ENCODE results near the gene NOL7. TPM values are rescaled to one million over a fixed set of nuclear protein-coding genes. Genes with fewer than 3 reads are reported as not detected.

NOL7 gene
- total and polyA plus RNA-seq, 9 of the 15 experiments (the other 6 are each of a cell fraction or from before 2014, with no cell fraction given) = 19.4 to 235 (median 157) TPM

DNA sequence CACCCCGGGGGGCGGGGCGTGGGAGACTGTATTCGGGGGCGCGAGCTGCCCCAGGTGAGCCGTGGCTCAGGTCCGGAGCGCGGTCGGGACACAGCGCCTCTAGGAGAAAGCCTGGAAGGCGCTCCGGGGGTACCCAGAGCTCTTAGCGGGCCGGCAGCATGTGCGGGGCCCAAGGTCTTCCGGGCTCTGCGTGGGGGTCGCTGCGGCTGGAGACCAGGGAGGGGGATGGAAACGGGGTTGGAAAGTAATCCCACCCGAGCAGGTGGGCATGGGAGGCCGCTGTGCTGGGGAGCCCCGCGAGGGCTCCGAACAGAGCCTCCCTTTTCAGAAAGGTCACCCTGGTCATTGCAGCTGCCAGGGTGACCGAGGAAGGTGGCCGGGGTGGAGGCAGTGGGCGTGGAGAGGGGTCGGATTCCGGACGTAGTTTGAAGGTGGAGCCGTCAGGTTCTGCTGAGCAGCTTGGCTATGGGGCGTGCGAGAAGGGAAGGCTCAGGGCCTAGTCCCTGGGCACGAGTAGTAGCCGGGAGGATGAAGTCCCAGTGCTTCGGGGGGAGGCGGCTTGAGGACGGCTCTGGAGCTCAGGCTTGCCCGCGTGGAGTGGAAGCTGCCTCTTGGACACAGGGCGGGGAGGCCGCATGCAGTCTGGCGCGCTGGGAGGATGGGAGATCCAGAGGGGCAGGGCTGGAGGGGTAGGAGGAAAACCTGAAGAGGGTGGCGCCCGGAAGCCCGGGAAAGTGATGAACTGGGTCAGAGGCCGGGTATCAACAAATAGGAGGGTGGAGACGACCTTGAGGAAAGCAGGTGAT lies 40.4 kb upstream of the NOL7 start, which contains the start of gene SIRT5 (continued):
- TF ChIP-seq, protein P1, sequence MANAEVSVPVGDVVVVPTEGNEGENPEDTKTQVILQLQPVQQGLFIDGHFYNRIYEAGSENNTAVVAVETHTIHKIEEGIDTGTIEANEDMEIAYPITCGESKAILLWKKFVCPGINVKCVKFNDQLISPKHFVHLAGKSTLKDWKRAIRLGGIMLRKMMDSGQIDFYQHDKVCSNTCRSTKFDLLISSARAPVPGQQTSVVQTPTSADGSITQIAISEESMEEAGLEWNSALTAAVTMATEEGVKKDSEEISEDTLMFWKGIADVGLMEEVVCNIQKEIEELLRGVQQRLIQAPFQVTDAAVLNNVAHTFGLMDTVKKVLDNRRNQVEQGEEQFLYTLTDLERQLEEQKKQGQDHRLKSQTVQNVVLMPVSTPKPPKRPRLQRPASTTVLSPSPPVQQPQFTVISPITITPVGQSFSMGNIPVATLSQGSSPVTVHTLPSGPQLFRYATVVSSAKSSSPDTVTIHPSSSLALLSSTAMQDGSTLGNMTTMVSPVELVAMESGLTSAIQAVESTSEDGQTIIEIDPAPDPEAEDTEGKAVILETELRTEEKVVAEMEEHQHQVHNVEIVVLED (CRISPR knock-in tag; IDR thresholded peaks at IDR 0.05) = no peak
- TF ChIP-seq, protein P2, sequence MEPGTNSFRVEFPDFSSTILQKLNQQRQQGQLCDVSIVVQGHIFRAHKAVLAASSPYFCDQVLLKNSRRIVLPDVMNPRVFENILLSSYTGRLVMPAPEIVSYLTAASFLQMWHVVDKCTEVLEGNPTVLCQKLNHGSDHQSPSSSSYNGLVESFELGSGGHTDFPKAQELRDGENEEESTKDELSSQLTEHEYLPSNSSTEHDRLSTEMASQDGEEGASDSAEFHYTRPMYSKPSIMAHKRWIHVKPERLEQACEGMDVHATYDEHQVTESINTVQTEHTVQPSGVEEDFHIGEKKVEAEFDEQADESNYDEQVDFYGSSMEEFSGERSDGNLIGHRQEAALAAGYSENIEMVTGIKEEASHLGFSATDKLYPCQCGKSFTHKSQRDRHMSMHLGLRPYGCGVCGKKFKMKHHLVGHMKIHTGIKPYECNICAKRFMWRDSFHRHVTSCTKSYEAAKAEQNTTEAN (CRISPR knock-in tag; IDR thresholded peaks at IDR 0.05) = no peak
- TF ChIP-seq, protein P3, sequence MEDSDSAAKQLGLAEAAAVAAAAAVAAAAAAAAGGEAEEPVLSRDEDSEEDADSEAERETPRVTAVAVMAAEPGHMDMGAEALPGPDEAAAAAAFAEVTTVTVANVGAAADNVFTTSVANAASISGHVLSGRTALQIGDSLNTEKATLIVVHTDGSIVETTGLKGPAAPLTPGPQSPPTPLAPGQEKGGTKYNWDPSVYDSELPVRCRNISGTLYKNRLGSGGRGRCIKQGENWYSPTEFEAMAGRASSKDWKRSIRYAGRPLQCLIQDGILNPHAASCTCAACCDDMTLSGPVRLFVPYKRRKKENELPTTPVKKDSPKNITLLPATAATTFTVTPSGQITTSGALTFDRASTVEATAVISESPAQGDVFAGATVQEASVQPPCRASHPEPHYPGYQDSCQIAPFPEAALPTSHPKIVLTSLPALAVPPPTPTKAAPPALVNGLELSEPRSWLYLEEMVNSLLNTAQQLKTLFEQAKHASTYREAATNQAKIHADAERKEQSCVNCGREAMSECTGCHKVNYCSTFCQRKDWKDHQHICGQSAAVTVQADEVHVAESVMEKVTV (CRISPR knock-in tag; IDR thresholded peaks at IDR 0.05) = no peak
- TF ChIP-seq ZKSCAN1 (IDR thresholded peaks at IDR 0.05; ENCODE audit: low read depth, low read length) (no peak), ZNF589 (CRISPR knock-in tag; IDR thresholded peaks at IDR 0.05; ENCODE audit: low read depth) (no peak; the same call in 1 of the 2 replicates), ZNF764 (CRISPR knock-in tag; IDR thresholded peaks at IDR 0.05; ENCODE audit: low read depth) (no peak), PURB (CRISPR knock-in tag; IDR thresholded peaks at IDR 0.05; ENCODE audit: low read depth) (no peak), FOXJ2 (tag; IDR thresholded peaks at IDR 0.05) (no peak)
- TF ChIP-seq, protein P4, sequence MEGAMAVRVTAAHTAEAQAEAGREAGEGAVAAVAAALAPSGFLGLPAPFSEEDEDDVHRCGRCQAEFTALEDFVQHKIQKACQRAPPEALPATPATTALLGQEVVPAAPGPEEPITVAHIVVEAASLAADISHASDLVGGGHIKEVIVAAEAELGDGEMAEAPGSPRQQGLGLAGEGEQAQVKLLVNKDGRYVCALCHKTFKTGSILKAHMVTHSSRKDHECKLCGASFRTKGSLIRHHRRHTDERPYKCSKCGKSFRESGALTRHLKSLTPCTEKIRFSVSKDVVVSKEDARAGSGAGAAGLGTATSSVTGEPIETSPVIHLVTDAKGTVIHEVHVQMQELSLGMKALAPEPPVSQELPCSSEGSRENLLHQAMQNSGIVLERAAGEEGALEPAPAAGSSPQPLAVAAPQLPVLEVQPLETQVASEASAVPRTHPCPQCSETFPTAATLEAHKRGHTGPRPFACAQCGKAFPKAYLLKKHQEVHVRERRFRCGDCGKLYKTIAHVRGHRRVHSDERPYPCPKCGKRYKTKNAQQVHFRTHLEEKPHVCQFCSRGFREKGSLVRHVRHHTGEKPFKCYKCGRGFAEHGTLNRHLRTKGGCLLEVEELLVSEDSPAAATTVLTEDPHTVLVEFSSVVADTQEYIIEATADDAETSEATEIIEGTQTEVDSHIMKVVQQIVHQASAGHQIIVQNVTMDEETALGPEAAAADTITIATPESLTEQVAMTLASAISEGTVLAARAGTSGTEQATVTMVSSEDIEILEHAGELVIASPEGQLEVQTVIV (CRISPR knock-in tag; IDR thresholded peaks at IDR 0.05; ENCODE audit: borderline replicate concordance) = no peak
- TF ChIP-seq, protein P5, sequence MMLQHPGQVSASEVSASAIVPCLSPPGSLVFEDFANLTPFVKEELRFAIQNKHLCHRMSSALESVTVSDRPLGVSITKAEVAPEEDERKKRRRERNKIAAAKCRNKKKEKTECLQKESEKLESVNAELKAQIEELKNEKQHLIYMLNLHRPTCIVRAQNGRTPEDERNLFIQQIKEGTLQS (IDR thresholded peaks at IDR 0.05) = 0 out of 2 replicates have a peak, but pooled peaks have one; percentile 3
- TF ChIP-seq, protein P5 (CRISPR knock-in tag; conservative IDR thresholded peaks at IDR 0.05) = no peak
- TF ChIP-seq, protein P6, sequence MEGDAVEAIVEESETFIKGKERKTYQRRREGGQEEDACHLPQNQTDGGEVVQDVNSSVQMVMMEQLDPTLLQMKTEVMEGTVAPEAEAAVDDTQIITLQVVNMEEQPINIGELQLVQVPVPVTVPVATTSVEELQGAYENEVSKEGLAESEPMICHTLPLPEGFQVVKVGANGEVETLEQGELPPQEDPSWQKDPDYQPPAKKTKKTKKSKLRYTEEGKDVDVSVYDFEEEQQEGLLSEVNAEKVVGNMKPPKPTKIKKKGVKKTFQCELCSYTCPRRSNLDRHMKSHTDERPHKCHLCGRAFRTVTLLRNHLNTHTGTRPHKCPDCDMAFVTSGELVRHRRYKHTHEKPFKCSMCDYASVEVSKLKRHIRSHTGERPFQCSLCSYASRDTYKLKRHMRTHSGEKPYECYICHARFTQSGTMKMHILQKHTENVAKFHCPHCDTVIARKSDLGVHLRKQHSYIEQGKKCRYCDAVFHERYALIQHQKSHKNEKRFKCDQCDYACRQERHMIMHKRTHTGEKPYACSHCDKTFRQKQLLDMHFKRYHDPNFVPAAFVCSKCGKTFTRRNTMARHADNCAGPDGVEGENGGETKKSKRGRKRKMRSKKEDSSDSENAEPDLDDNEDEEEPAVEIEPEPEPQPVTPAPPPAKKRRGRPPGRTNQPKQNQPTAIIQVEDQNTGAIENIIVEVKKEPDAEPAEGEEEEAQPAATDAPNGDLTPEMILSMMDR (IDR thresholded peaks at IDR 0.05 in 2 of 3, conservative IDR thresholded peaks at IDR 0.05 in 1 of 3; ENCODE audit: insufficient read depth in 2 of 3, low read depth in 1 of 3, low read length in 3 of 3) = peak in 1 of 3 experiments; percentile 93; a peak in 3 of 6 replicates
- TF ChIP-seq, protein P7, sequence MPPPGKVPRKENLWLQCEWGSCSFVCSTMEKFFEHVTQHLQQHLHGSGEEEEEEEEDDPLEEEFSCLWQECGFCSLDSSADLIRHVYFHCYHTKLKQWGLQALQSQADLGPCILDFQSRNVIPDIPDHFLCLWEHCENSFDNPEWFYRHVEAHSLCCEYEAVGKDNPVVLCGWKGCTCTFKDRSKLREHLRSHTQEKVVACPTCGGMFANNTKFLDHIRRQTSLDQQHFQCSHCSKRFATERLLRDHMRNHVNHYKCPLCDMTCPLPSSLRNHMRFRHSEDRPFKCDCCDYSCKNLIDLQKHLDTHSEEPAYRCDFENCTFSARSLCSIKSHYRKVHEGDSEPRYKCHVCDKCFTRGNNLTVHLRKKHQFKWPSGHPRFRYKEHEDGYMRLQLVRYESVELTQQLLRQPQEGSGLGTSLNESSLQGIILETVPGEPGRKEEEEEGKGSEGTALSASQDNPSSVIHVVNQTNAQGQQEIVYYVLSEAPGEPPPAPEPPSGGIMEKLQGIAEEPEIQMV (tag; conservative IDR thresholded peaks at IDR 0.05; ENCODE audit: low read depth) = peak; percentile 86
